Psoas muscle (tissue), 8 donors: ENCODE results near the gene CAB39L. TPM values are rescaled to one million over a fixed set of nuclear protein-coding genes. Genes with fewer than 3 reads are reported as not detected.

Experiments
- ATAC-seq, 4 donors: fragments of 200-7000 bp; cut with Tn5 transposase; one replicate each; pipeline ENCODE4 v1.9.1; 2020; ENCODE audit warnings: moderate library complexity in 3 of 4, mild to moderate bottlenecking in 2 of 4
- DNase-seq, 2 donors: peaks; one replicate each; pipeline ENCODE4 v3.0.0-alpha.2; 2020
- H3K27ac ChIP-seq: fragments of 200-600 bp; one replicate; pipeline ENCODE4 v1.8.0; 2022
- H3K27me3 ChIP-seq, 3 donors: fragments of 200-600 bp in 1 of 3; one replicate each; pipeline versions ENCODE4 v1.6.1 to v1.8.0; 2013 to 2022; ENCODE audit warnings: low read length in 2 of 3, mild to moderate bottlenecking in 2 of 3, moderate library complexity in 1 of 3; ENCODE audit not compliant: insufficient read depth in 3 of 3
- H3K36me3 ChIP-seq, 2 donors: fragments of 200-600 bp in 1 of 2; one replicate each; pipeline versions ENCODE4 v1.6.1 to v1.8.0; 2013 to 2022; ENCODE audit warnings: low read depth in 1 of 2, mild to moderate bottlenecking in 1 of 2, moderate library complexity in 1 of 2; ENCODE audit not compliant: insufficient read depth in 1 of 2
- H3K4me1 ChIP-seq: fragments of 200-600 bp; one replicate; pipeline ENCODE4 v1.8.0; 2022
- H3K4me3 ChIP-seq: fragments of 200-600 bp; one replicate; pipeline ENCODE4 v1.8.0; 2022; ENCODE audit warnings: mild to moderate bottlenecking
- H3K9me3 ChIP-seq: fragments of 200-600 bp; one replicate; pipeline ENCODE4 v1.8.0; 2022
- CTCF ChIP-seq: fragments of 200-600 bp; IDR thresholded peaks from one replicate; pipeline ENCODE4 v1.8.0; 2022; ENCODE audit warnings: antibody characterized with exemption
- WGBS, 3 donors: extraction: QIAGEN DNeasy Blood & Tissue Kit; methylation state at CpG; one replicate each; pipeline versions ENCODE4 v1.1.6 to v1.1.7; 2013; 5-methylcytosine and 5-hydroxymethylcytosine counted together
- intact Hi-C, 2 donors: fragments of 100-400 bp; cut with DNase I; formaldehyde crosslinking; loops; one replicate each; pipeline versions ENCODE4 v1.11.0 to v1.14.2; 2022
- polyA plus RNA-seq, 3 donors: library from polyadenylated mRNA; stranded (reverse); fragments of 200-250 nt; gene quantifications; one replicate each; pipeline ENCODE4 v1.2.3, GENCODE V29; 2013
- total RNA-seq, 4 donors: library from RNA; stranded (reverse); fragmentation: NEBNext Ultra II Directional in 2 of 4; extraction: Animal tissue kit (Norgen Biotek cat#: 25700) in 2 of 4; gene quantifications; one replicate each; pipeline versions ENCODE4 v1.2.1 to v1.2.4, GENCODE V29; 2021 to 2023
- donor health status: healthy with polysubstance abuse.
- donor health status: DM: no; HTN: no; CAD: no; lungs with moderate emphysema.
- donor health status: Bipolar disorder and iron deficiency.
- donor health status: healthy.
- donor health status: DM: yes; HTN: yes; CAD: no.
- donor health status: DM: no; HTN: no; CAD: no.
- donor health status: DM: no; HTN: no; CAD: no.
- donor health status: DM: yes; HTN: yes; CAD: no.

Gene CAB39L
- total and polyA plus RNA-seq, 7 donors = 1.5 to 13.3 (median 3.0) TPM

- no peaks in the 10 kb centered on the region for H3K9me3 ChIP-seq
- H3K27ac ChIP-seq = no peak overlapping the region
- no peak overlapping the region for H3K4me3 ChIP-seq
- H3K36me3 ChIP-seq = peaks cover 0 to 78% of the 10 kb centered on the region in 2 donors
- ATAC-seq (no peak), DNase-seq (no peak)
- intact Hi-C loops = no loop called here
- H3K27me3 ChIP-seq = no peaks in the 10 kb centered on the region
- H3K4me1 ChIP-seq = no peaks in the 10 kb centered on the region
- TF ChIP-seq CTCF = no peak
- WGBS, 3 donors = 41 to 58% (median 54%) methylated on average over 1 of the region's 1 CpG
These were observed 28.3 kb upstream of the CAB39L start for GRCh38 chr13:49472186-49472585.

- no peak overlapping the region for H3K27ac ChIP-seq
- H3K36me3 ChIP-seq = peaks cover 0 to 67% of the 10 kb centered on the region in 2 donors
- H3K27me3 ChIP-seq = no peaks in the 10 kb centered on the region
These were observed 22.5 kb upstream of the CAB39L start for GRCh38 chr13:49466292-49466838.

GRCh38 chr13:49464621-49465325, 20.9 kb upstream of the CAB39L start:
- H3K4me1 ChIP-seq = no peaks in the 10 kb centered on the region
- H3K36me3 ChIP-seq = peaks cover 0 to 60% of the 10 kb centered on the region in 2 donors
- ATAC-seq = no peak
- H3K27ac ChIP-seq = no peak overlapping the region
- H3K27me3 ChIP-seq = no peaks in the 10 kb centered on the region
- intact Hi-C loops = no loop called here
- no peak for TF ChIP-seq CTCF
- DNase-seq = no peak
- 92 to 94% (median 94%) methylated on average over 4 of the region's 4 CpGs for WGBS, 3 donors
- no peak overlapping the region for H3K4me3 ChIP-seq
- H3K9me3 ChIP-seq = no peaks in the 10 kb centered on the region

More at GRCh38 chr13:49466292-49466838, 22.5 kb upstream of the CAB39L start:
- H3K9me3 ChIP-seq = no peaks in the 10 kb centered on the region
- WGBS, 3 donors = 89 to 91% (median 90%) methylated on average over 5 of the region's 5 CpGs
- intact Hi-C loops = no loop called here
- H3K4me3 ChIP-seq = no peak overlapping the region
- no peak for TF ChIP-seq CTCF
- no peak for DNase-seq
- H3K4me1 ChIP-seq = no peaks in the 10 kb centered on the region
- no peak for ATAC-seq

- 82 to 92% (median 83%) methylated on average over 1 of the region's 1 CpG for WGBS, 3 donors
- no peak for TF ChIP-seq CTCF
- ATAC-seq (no peak), DNase-seq (no peak)
- Histone ChIP-seq H3K9me3 (no peaks in the 10 kb centered on the region), H3K4me3 (no peak overlapping the region), H3K36me3 (peaks cover 0 to 53% of the 10 kb centered on the region in 2 donors), H3K4me1 (no peaks in the 10 kb centered on the region), H3K27ac (no peak overlapping the region), H3K27me3 (no peaks in the 10 kb centered on the region)
- intact Hi-C loops = no loop called here
These were observed 20.2 kb upstream of the CAB39L start for GRCh38 chr13:49464085-49464484.
